IPS-20b (cell line): ENCODE data around the gene ZBED4.

ENCODE experiments used
- H3K27ac ChIP-seq: one replicate; pipeline ENCODE4 v1.5.1; 2013; ENCODE audit warnings: low read length
- H3K27me3 ChIP-seq: 2 replicates; pipeline ENCODE4 v1.6.1; 2013; ENCODE audit warnings: mild to moderate bottlenecking, low read length, inconsistent platforms; ENCODE audit not compliant: insufficient read depth
- H3K36me3 ChIP-seq: 2 replicates; pipeline ENCODE4 v1.6.1; 2013; ENCODE audit warnings: low read depth, mild to moderate bottlenecking, inconsistent platforms, low read length, moderate library complexity; ENCODE audit not compliant: insufficient read depth
- H3K4me1 ChIP-seq: 2 replicates; pipeline ENCODE4 v1.6.1; 2013; ENCODE audit warnings: mild to moderate bottlenecking, control low read depth, inconsistent platforms, low read length, moderate library complexity; ENCODE audit not compliant: insufficient read depth
- H3K4me3 ChIP-seq: 2 replicates; pipeline ENCODE4 v1.5.1; 2013; ENCODE audit warnings: mild to moderate bottlenecking, low read length, inconsistent platforms
- H3K9ac ChIP-seq: 2 replicates; pipeline ENCODE4 v1.6.1; 2013; ENCODE audit warnings: low read depth, mild to moderate bottlenecking, inconsistent platforms, low read length, moderate library complexity
- H3K9me3 ChIP-seq: 2 replicates; pipeline ENCODE4 v1.6.1; 2013; ENCODE audit warnings: mild to moderate bottlenecking, low read depth, low read length, inconsistent platforms; ENCODE audit not compliant: insufficient read depth

ZBED4 gene

GRCh38 chr22:49921508-49922278 lies 68.0 kb downstream of the ZBED4 start:
- no peaks in the 10 kb centered on the region for H3K27me3 ChIP-seq
- H3K27ac ChIP-seq: no peak overlapping the region
- H3K36me3 ChIP-seq: 0 out of 2 replicates have a peak, but pooled peaks cover 12% of the 10 kb centered on the region
- no peak overlapping the region for H3K9ac ChIP-seq
- H3K9me3 ChIP-seq: no peaks in the 10 kb centered on the region
- H3K4me1 ChIP-seq: no peaks in the 10 kb centered on the region
- no peak overlapping the region for H3K4me3 ChIP-seq

- H3K4me3 ChIP-seq: no peak overlapping the region
- no peaks in the 10 kb centered on the region for H3K4me1 ChIP-seq
- H3K27ac ChIP-seq: no peak overlapping the region
- H3K9ac ChIP-seq: no peak overlapping the region
- no peaks in the 10 kb centered on the region for H3K9me3 ChIP-seq
- H3K36me3 ChIP-seq: 0 out of 2 replicates have a peak, but pooled peaks cover 12% of the 10 kb centered on the region
- H3K27me3 ChIP-seq: no peaks in the 10 kb centered on the region
Measured at GRCh38 chr22:49922484-49922883, 68.8 kb downstream of the ZBED4 start.

GRCh38 chr22:49922926-49923325 lies 69.3 kb downstream of the ZBED4 start:
- 0 out of 2 replicates have a peak, but pooled peaks cover 12% of the 10 kb centered on the region for H3K36me3 ChIP-seq
- H3K27ac ChIP-seq: no peak overlapping the region
- no peaks in the 10 kb centered on the region for H3K4me1 ChIP-seq
- no peak overlapping the region for H3K9ac ChIP-seq
- no peaks in the 10 kb centered on the region for H3K9me3 ChIP-seq
- H3K4me3 ChIP-seq: no peak overlapping the region
- H3K27me3 ChIP-seq: no peaks in the 10 kb centered on the region

- Histone ChIP-seq H3K36me3 (0 out of 2 replicates have a peak, but pooled peaks cover 12% of the 10 kb centered on the region), H3K9me3 (no peaks in the 10 kb centered on the region), H3K27me3 (no peaks in the 10 kb centered on the region), H3K9ac (no peak overlapping the region), H3K27ac (no peak overlapping the region), H3K4me3 (no peak overlapping the region), H3K4me1 (no peaks in the 10 kb centered on the region)
Measured at GRCh38 chr22:49923445-49923844, 69.8 kb downstream of the ZBED4 start.

GRCh38 chr22:49924113-49924833 lies 70.6 kb downstream of the ZBED4 start:
- Histone ChIP-seq H3K4me1 (no peaks in the 10 kb centered on the region), H3K27me3 (no peaks in the 10 kb centered on the region; the same call in 1 of the 2 replicates), H3K4me3 (no peak overlapping the region), H3K9me3 (no peaks in the 10 kb centered on the region), H3K9ac (no peak overlapping the region), H3K36me3 (0 out of 2 replicates have a peak, but pooled peaks cover 12% of the 10 kb centered on the region), H3K27ac (no peak overlapping the region)

GRCh38 chr22:49925525-49926128 lies 72.0 kb downstream of the ZBED4 start:
- Histone ChIP-seq H3K9ac (no peak overlapping the region), H3K4me1 (no peaks in the 10 kb centered on the region), H3K27me3 (peaks cover 11% of the 10 kb centered on the region), H3K36me3 (0 out of 2 replicates have a peak, but pooled peaks cover 6% of the 10 kb centered on the region), H3K9me3 (no peaks in the 10 kb centered on the region), H3K4me3 (no peak overlapping the region), H3K27ac (no peak overlapping the region)

- Histone ChIP-seq H3K27ac (no peak overlapping the region), H3K4me1 (no peaks in the 10 kb centered on the region), H3K9me3 (no peaks in the 10 kb centered on the region)
Measured at GRCh38 chr22:49926916-49927315, 73.3 kb downstream of the ZBED4 start.

GRCh38 chr22:49927483-49928184 lies 74.0 kb downstream of the ZBED4 start:
- no peak overlapping the region for H3K9ac ChIP-seq

More at GRCh38 chr22:49926916-49927315, 73.3 kb downstream of the ZBED4 start:
- H3K9ac ChIP-seq: no peak overlapping the region
- no peak overlapping the region for H3K4me3 ChIP-seq
- peaks cover 19% of the 10 kb centered on the region for H3K27me3 ChIP-seq
- H3K36me3 ChIP-seq: no peaks in the 10 kb centered on the region

GRCh38 chr22:49928185-49928495 lies 74.5 kb downstream of the ZBED4 start:
- H3K4me1 ChIP-seq: no peaks in the 10 kb centered on the region
- H3K27ac ChIP-seq: no peak overlapping the region
- no peaks in the 10 kb centered on the region for H3K9me3 ChIP-seq

More at GRCh38 chr22:49927483-49928184, 74.0 kb downstream of the ZBED4 start:
- H3K4me1 ChIP-seq: no peaks in the 10 kb centered on the region
- H3K9me3 ChIP-seq: no peaks in the 10 kb centered on the region
- H3K27ac ChIP-seq: no peak overlapping the region
- no peak overlapping the region for H3K4me3 ChIP-seq
- no peaks in the 10 kb centered on the region for H3K36me3 ChIP-seq
- peaks cover 19% of the 10 kb centered on the region for H3K27me3 ChIP-seq

GRCh38 chr22:49928555-49929210 lies 75.0 kb downstream of the ZBED4 start:
- Histone ChIP-seq H3K4me3 (no peak overlapping the region), H3K9me3 (no peaks in the 10 kb centered on the region), H3K27ac (no peak overlapping the region), H3K27me3 (peaks cover 19% of the 10 kb centered on the region), H3K4me1 (no peaks in the 10 kb centered on the region), H3K36me3 (no peaks in the 10 kb centered on the region), H3K9ac (no peak overlapping the region)

More at GRCh38 chr22:49928185-49928495, 74.5 kb downstream of the ZBED4 start:
- Histone ChIP-seq H3K27me3 (peaks cover 19% of the 10 kb centered on the region), H3K36me3 (no peaks in the 10 kb centered on the region), H3K4me3 (no peak overlapping the region), H3K9ac (no peak overlapping the region)
